ENCODE measurements around the gene UBE2Q2. TPM values are rescaled to one million over a fixed set of nuclear protein-coding genes. Genes with fewer than 3 reads are reported as not detected.
A peak's percentile ranks its signal among the peaks of the same experiment; 100 is the strongest.
"Not testable (repeated sequence)": the region's sequence is repeated elsewhere in the genome, so short reads cannot be mapped to it uniquely, and the experiment has no call there.

The UBE2Q2 gene
- total RNA-seq, 2 donors from 2014 or later = 31.5 to 40.2 TPM

GRCh38 chr15:75895731-75896130 is 52.5 kb downstream of the UBE2Q2 start:
- H3K9me3 ChIP-seq = no peaks in the 10 kb centered on the region
- no peaks in the 10 kb centered on the region for H3K36me3 ChIP-seq
- no peak overlapping the region for H3K4me3 ChIP-seq
- ATAC-seq (ENCODE audit: insufficient number of reproducible peaks, low FRiP score, low read depth) (no peak), DNase-seq (ENCODE audit: low spot score) (no peak)
- TF ChIP-seq, protein P1, sequence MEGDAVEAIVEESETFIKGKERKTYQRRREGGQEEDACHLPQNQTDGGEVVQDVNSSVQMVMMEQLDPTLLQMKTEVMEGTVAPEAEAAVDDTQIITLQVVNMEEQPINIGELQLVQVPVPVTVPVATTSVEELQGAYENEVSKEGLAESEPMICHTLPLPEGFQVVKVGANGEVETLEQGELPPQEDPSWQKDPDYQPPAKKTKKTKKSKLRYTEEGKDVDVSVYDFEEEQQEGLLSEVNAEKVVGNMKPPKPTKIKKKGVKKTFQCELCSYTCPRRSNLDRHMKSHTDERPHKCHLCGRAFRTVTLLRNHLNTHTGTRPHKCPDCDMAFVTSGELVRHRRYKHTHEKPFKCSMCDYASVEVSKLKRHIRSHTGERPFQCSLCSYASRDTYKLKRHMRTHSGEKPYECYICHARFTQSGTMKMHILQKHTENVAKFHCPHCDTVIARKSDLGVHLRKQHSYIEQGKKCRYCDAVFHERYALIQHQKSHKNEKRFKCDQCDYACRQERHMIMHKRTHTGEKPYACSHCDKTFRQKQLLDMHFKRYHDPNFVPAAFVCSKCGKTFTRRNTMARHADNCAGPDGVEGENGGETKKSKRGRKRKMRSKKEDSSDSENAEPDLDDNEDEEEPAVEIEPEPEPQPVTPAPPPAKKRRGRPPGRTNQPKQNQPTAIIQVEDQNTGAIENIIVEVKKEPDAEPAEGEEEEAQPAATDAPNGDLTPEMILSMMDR (IDR thresholded peaks at IDR 0.05) = no peak
- H3K4me1 ChIP-seq (ENCODE audit: control insufficient read depth in 1 of 2, low read depth in 2 of 2) = peaks cover 0 to 4% of the 10 kb centered on the region in 2 donors
- H3K27ac ChIP-seq = no peak overlapping the region
- H3K27me3 ChIP-seq (replicated peaks; ENCODE audit: insufficient read depth) = no peaks in the 10 kb centered on the region

- Histone ChIP-seq H3K36me3 (no peaks in the 10 kb centered on the region), H3K4me1 (ENCODE audit: control insufficient read depth in 1 of 2, low read depth in 2 of 2) (peaks cover 4 to 14% of the 10 kb centered on the region in 2 donors), H3K4me3 (no peak overlapping the region), H3K9me3 (no peaks in the 10 kb centered on the region), H3K27me3 (replicated peaks; ENCODE audit: insufficient read depth) (no peaks in the 10 kb centered on the region), H3K27ac (no peak overlapping the region)
- TF ChIP-seq, protein P1 (IDR thresholded peaks at IDR 0.05) = no peak
- ATAC-seq (ENCODE audit: insufficient number of reproducible peaks, low FRiP score, low read depth) (no peak), DNase-seq (ENCODE audit: low spot score) (no peak)
These were observed 57.3 kb downstream of the UBE2Q2 start for GRCh38 chr15:75900577-75900976.

DNA sequence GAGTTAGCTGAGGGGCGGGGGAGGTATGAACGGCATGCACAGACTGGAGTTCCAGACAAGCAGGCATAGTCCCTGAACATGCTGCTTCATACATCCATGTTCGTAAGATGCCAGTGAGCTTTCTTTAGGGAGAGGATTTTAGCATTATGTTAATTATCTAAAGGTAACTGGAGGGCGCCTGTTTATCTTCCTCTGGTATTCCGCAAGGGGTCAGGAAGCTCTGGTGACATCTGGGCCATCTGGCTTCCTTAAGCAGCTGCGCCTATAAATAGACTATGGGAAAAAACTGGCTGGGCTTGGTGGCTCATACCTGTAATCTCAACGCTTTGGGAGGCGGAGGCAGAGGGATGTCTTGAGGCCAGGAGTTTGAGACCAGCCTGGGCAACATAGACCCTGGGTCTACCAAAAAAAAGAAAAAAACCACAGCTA is 58.9 kb downstream of the UBE2Q2 start:
- Histone ChIP-seq H3K9me3 (no peaks in the 10 kb centered on the region), H3K27ac (no peak overlapping the region), H3K4me3 (no peak overlapping the region), H3K27me3 (replicated peaks; ENCODE audit: insufficient read depth) (no peaks in the 10 kb centered on the region), H3K36me3 (no peaks in the 10 kb centered on the region), H3K4me1 (ENCODE audit: control insufficient read depth in 1 of 2, low read depth in 2 of 2) (peaks cover 4 to 18% of the 10 kb centered on the region in 2 donors)
- no peak for DNase-seq (ENCODE audit: low spot score)
- TF ChIP-seq, protein P1 (IDR thresholded peaks at IDR 0.05) = no peak
- no peak for ATAC-seq (ENCODE audit: insufficient number of reproducible peaks, low FRiP score, low read depth)

- Histone ChIP-seq H3K27ac (peak within 1 kb of the TSS; percentile 27 to 77), H3K27me3 (replicated peaks; ENCODE audit: insufficient read depth) (no peaks in the 10 kb centered on the region), H3K4me3 (peak within 1 kb of the TSS; percentile 86), H3K4me1 (ENCODE audit: control insufficient read depth in 1 of 2, low read depth in 2 of 2) (peaks cover 4 to 18% of the 10 kb centered on the region in 2 donors), H3K36me3 (no peaks in the 10 kb centered on the region), H3K9me3 (no peaks in the 10 kb centered on the region)
- ATAC-seq (ENCODE audit: insufficient number of reproducible peaks, low FRiP score, low read depth) = peak; percentile 80
- DNase-seq (ENCODE audit: low spot score) = peak; percentile 66
- TF ChIP-seq, protein P1 (IDR thresholded peaks at IDR 0.05) = no peak
These were observed 60.3 kb downstream of the UBE2Q2 start, which contains the start of gene FBXO22 for GRCh38 chr15:75903331-75904239. Gene FBXO22, plus strand, starts transcription at chr15:75903878. Its CDS starts 86 bp downstream, at chr15:75903964.

GRCh38 chr15:75905231-75905630 is 62.0 kb downstream of the UBE2Q2 start:
- TF ChIP-seq, protein P1 (IDR thresholded peaks at IDR 0.05) = no peak
- Histone ChIP-seq H3K27ac (no peak overlapping the region), H3K36me3 (peaks cover 5% of the 10 kb centered on the region), H3K27me3 (replicated peaks; ENCODE audit: insufficient read depth) (no peaks in the 10 kb centered on the region), H3K9me3 (no peaks in the 10 kb centered on the region), H3K4me3 (no peak overlapping the region), H3K4me1 (ENCODE audit: control insufficient read depth in 1 of 2, low read depth in 2 of 2) (peaks cover 4 to 18% of the 10 kb centered on the region in 2 donors)
- DNase-seq (ENCODE audit: low spot score) = no peak
- no peak for ATAC-seq (ENCODE audit: insufficient number of reproducible peaks, low FRiP score, low read depth)

- H3K27me3 ChIP-seq (replicated peaks; ENCODE audit: insufficient read depth); H3K4me3 ChIP-seq: not testable (repeated sequence)
- peaks cover 20% of the 10 kb centered on the region for H3K36me3 ChIP-seq
These were observed 67.1 kb downstream of the UBE2Q2 start for GRCh38 chr15:75910355-75910754.

More at GRCh38 chr15:75910355-75910754, 67.1 kb downstream of the UBE2Q2 start:
- DNase-seq (ENCODE audit: low spot score); H3K4me1 ChIP-seq (ENCODE audit: control insufficient read depth in 1 of 2, low read depth in 2 of 2); H3K9me3 ChIP-seq; ATAC-seq (ENCODE audit: insufficient number of reproducible peaks, low FRiP score, low read depth); H3K27ac ChIP-seq: not testable (repeated sequence)

All from thoracic aorta (tissue), 2 donors.